Epidermal melanocyte (primary cell): ENCODE data around the gene STK26.
"Not testable (repeated sequence)": the region's sequence is repeated elsewhere in the genome, so short reads cannot be mapped to it uniquely, and the experiment has no call there.

Experiments
- DNase-seq: peaks from one replicate; pipeline ENCODE4 v3.0.0; 2011; ENCODE audit warnings: low spot score; ENCODE audit not compliant: insufficient read length

The STK26 gene

DNA sequence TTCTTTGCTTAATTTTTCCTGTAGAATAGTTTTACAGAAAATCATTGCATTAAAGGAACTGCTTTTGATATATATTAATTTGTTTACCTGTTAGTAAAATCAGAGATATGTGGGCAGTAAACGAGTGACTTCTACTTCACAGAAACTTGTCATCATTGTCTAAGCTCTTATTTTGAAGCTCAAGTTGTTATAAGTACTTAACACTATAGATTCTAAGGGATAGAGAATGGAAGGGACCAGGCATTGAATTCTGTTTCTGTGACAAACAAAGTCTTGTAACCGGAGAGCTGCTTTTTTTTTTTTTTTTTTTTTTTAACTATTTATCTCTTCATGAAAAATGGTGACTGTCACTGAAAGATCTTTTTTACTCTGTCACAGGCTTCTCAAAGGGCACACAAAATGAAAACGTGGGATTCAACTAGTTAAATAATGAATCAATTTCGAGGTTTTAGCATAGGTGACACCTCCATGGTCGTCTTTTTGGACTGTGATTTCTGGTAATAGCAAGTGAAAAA lies 14.4 kb downstream of the STK26 start:
- DNase-seq: no peak

DNA sequence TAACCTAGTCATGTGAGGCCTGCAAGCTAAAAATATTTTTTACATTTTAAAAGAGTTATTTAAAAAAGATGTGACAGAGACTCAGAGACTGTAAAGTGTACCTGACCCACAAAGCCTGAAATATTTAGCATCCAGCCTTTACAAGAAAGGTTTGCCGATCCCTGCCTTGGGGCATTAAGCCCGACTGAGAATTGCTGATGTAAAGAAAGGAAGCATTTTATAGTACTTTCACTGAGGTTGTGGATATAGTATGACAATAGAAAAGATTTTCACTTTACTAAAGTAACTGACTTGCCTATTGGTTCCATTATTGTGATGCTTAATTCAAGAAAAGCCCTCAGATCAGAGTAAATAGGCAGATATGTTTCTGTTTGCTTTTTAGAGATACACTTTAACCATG lies 17.0 kb downstream of the STK26 start:
- DNase-seq: no peak

DNA sequence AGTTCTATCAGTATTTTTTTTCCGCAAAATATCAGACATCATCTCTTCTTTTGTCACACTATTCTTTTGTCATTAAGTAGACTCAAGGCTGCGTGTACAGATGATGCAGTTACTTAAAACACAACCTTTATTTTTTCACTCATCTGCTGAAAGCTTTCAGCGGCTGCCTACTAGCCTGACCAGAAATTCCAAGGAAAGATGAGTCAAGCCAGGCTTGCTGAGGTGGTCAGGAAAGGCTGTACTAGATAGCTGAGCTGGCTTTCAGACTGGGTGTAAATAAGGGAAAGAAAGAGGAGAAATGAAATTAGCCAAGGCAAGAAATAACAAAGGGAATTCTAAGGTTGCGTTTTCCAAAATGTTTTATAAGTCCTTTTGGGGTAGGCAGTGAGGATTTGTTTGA lies 17.9 kb downstream of the STK26 start:
- DNase-seq: no peak

DNA sequence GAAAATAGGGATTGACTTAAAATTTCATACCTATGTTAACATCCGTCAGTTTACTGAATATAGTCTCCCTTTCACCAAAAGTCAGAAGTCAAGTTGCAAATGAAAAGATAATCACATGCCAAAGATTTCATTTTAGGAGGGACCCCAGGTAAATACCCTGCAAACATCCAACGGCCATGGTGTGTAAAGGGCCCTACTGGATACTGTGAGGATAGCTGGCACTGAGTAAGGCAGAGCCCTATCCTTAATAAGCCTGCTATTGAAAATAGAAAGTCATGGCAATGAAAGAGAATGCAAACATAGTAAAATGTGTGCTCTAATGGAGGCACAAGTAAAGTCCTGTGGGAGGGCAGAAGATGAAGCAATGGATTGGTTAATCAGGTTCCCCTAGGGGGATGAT lies 20.9 kb downstream of the STK26 start:
- DNase-seq: no peak

DNA sequence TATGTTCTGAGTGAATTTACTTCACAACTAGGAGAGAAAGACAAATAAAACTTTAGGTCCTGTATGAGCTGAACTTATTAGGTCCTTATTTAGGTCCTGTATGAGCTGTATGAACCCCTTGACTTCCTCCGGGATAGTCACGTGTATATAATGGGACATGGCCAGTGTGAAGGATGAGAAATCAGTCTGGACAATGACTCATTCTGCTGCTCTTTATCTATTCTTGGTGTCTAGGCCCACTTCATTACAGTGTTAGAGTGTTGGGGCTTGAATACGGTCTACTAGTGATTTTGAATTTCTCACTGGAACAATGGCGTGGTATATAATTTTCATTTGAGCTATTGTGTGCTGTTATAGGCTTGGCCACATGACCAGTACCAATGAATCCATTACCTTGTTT lies 21.9 kb downstream of the STK26 start:
- DNase-seq: no peak

DNA sequence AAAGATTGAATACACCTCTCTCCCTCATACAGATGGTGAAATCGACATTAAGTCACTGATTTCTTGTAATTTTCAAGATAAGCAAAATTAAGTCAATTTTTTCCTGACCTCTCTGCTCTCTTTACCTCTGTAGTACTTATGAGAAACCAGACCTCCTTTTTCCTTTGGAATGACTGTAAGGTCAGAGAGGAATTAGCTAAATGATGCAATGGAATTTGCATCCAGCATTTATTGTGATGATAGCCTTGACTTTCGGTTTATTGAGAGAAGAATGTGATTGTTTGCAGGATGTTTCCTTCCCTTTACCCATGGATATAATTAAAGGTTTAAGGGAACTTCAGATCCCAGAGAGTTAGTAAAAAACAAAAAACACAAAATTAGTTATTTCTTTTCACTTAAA lies 22.4 kb downstream of the STK26 start:
- no peak for DNase-seq

DNA sequence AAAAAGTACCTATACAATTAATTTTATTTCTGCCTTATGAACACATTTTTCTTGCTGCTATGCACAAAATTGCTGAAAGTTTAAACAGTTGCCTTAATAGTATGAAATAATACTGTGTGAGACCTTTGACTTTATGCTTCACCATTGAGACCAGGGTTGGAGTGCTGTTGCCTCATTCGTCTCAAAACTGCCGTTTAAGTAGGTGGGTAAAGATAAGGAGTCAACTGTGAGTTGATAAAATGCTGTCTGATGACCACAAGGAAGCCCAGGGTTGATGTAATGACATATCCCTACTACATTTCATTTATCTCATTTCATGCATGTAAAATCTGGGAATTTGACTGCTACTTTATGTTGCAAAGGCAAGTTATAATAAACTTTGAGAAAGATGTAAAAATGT lies 23.4 kb downstream of the STK26 start:
- no peak for DNase-seq

DNA sequence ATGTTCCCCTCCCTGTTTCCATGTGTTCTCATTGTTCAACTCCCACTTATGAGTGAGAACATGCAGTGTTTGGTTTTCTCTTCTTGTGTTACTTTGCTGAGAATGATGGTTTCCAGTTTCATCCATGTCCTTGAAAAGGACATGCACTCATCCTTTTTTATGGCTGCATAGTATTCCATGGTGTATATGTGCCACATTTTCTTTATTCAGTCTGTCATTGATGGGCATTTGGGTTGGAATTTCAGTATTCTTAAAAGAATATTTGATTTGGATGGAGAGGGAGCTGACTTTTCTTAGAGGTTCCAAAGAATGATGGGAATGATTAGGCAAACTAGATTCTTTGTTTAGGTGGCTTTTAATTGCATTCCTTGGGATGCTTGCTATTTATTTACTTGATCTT lies 28.7 kb downstream of the STK26 start:
- not testable (repeated sequence) for DNase-seq

DNA sequence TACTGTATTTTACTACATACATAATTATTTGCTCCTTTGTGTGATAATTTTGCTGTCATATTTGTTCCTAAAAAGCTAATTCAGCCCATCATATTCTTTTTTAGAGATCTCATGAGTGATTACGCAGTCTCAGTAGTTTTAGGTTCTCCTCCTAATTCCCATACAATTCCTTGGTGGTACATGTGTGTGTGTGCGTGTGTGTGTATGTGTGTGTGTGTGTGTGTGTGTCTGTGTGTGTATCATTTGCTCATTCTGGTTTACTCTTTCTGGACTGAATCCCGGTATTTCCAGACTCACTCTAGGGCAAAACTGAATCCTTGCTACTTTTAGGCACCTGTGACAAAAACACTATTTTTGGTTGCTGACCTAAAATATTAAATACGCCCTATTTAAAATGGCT lies 34.9 kb downstream of the STK26 start:
- DNase-seq: no peak

DNA sequence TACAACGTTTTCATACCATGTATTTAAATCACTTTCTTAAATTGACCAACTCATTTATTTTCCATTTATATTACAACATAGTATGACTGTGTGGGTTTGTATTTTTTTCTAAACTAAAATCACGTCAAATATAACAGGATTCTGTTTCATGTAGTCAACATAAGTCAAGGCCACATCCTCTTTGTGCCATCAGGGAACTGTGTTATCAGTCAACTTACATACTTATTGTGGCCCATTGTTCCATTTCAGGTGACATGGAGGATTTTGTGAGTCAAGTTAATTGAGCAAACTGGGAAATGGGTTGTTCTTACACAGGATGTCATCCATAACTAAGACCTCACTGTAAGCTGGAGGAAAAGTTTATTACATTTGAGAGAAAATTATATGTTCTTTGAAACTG lies 35.9 kb downstream of the STK26 start:
- DNase-seq: no peak

DNA sequence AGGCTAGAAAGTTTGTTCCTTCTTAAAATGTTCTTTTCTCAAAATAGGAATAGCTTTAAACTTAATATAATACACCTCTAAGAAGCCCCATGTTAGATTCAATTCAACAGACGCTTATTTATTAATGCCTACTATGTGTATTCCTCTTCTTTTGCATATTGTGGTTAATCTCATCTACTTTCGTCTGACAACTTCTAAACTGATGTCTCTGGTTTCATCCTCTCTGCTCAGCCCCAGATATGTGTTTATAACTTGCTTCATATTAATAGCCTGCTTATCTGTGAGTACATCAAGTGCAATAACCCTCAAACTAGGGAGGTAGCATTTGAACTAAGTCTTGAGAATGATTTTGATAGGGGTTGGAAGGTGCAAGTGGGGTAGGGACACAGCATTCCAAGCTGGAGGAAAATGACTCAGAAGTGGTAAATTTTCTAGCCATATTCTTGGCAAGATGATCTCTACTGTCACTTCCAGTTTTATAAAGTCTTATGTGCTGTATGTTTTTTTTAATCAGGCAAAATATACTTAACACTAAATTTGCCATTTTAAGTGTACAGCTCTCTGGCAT lies 37.0 kb downstream of the STK26 start:
- no peak for DNase-seq

DNA sequence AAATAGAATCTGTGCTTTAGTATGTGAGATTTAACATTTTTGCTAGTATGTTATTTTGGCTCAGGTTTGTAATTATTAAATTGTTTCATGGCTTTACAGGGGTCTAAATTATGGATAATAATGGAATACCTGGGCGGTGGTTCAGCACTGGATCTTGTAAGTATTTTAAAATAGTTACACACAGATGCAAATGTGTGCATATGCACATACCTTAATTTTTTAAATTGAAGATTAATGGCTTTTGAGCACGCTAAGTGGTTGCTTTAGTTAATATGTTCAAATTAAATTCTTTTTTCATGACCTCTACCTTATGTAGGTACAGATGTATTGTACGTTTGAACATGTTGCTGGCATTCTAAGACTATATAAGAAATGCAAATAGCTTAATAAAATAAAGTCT lies 40.2 kb downstream of the STK26 start:
- DNase-seq: no peak

DNA sequence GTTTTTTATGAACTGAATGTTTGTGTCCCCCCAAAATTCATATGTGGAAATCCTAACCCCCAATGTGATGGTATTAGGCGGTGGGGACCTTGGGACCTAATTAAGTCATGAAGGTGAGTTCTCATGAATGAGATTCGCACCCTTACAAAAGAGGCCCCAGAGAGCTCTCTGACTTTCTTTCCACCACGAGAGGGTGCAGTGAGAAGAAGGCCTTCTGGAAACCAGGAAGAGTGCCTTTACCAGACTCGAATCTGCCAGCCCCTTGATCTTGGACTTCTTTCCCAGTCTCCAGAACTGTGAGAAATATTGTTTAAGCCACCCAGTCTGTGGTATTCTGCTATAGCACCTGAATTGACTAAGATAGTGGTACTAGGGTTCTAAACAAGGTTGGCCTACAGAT lies 40.8 kb downstream of the STK26 start:
- DNase-seq: no peak

DNA sequence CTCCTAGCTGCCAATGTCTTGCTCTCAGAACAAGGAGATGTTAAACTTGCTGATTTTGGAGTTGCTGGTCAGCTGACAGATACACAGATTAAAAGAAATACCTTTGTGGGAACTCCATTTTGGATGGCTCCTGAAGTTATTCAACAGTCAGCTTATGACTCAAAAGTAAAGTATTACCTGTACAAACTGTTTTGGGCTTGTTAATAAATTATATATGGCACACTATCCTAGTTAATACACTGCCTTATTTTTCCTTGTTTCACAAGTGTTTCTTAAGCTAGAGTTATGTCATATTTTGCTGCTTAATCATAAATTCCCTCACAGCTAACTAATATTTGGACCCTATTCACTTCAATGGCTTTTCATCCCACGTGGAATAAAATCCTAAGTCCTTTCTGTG lies 45.3 kb downstream of the STK26 start:
- DNase-seq: no peak

DNA sequence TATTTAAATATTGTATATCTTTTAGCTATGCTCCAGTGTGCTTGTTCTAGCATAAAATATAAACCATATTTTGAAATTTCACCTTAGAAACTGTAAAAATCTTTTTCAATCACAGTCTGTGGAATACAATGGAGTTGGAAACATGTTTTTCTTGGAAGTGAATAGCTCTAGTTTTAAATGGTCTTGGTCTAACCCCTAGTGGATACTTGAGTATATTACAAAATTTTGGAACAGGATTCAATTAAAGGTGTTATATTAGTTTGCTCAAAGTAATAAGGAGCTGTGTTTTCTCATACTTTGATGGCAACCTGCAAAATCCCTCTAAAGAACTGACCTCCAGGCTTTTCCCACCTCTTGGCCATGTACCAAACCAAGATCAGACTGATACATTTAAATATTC lies 48.2 kb downstream of the STK26 start:
- DNase-seq: no peak

DNA sequence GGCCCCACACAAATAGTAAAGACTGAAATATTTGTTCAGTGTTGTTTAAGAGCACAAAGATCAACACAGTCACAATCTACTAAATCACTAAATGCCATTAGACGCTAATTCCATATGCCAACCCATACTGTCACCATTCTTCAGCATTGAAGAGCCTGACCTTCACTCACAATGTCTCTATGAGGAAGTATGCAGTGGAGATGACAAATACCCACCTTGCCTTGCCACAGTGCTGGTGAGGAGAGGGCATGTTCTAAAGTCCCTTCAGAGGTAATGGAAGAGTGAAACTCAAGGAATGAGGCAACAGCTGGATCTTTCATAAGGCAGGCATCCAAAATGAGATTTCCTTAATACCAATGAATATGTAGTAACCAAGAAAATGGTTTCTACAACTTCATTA lies 54.3 kb downstream of the STK26 start:
- DNase-seq: no peak

DNA sequence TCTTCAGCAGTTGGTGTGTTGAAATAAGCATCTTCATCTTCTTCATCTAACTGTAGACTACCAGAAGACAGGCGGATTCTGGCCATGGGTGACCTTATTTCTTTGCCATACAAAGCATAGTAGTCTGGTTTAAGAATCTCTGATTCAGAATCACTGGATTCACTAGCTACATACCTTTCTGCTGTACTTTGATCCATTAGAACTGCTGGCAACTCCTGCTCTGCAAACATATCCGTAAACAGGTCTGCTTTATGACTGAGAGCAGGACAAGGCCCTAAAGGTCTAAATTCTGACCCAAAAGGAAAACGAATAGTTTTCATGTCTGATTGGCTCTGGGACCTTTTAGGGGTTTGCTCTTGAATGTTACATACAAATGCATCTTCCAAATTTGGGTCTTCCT lies 54.8 kb downstream of the STK26 start:
- no peak for DNase-seq

DNA sequence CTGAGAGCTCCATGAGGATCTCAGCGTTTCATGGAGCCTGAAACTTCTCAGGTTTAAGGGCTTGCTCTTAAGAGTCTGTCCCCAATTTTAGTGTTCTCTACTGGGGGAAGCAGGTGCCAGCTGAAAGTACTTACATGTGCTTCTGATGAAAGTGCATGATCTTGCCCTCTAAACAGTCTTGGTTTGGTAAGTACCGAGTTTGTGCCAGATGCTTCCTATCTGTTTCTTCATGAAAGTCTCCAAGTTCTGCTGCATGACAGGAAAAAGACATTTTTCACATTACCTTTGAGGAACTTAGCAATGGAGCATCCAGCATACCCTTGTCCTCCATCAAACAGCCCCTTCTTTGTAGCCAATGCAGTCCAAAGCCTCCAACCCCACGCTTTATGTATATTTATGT lies 62.7 kb downstream of the STK26 start:
- DNase-seq: no peak

DNA sequence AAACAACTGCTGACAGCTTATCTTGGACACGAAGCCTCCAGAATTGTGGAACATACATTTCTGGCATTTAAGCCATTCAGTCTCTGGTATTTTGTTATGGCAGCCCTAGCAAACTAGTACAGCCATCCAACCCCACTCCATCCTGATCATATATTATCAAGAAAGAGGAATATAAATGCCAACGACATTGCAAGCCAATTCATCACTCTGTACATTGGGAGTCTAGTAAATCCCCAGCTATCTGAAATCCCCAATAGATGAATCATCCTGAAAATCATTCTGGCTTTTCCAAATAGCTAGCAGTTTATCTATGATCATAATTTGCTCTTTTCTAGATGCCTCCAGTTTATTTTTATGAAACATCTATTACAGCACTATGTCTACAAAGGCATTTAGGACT lies 63.6 kb downstream of the STK26 start:
- no peak for DNase-seq

DNA sequence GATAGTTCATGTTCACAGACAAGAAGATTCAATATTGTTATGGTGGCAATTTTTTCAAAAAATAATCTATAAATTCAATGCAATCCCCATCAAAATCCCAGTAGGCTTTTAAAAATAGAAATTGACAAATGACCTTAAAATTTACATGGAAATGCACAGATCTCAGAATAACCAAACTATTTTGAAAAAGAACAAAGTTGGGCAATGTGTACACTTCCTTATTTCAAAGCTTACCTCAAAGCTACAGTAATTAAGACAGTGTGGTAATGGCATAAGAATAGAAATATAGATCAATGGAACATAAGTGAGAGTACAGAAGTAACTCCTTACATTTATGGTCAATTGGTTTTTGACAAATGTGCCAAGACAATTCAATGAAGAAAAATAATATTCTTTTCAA lies 65.8 kb downstream of the STK26 start:
- no peak for DNase-seq

DNA sequence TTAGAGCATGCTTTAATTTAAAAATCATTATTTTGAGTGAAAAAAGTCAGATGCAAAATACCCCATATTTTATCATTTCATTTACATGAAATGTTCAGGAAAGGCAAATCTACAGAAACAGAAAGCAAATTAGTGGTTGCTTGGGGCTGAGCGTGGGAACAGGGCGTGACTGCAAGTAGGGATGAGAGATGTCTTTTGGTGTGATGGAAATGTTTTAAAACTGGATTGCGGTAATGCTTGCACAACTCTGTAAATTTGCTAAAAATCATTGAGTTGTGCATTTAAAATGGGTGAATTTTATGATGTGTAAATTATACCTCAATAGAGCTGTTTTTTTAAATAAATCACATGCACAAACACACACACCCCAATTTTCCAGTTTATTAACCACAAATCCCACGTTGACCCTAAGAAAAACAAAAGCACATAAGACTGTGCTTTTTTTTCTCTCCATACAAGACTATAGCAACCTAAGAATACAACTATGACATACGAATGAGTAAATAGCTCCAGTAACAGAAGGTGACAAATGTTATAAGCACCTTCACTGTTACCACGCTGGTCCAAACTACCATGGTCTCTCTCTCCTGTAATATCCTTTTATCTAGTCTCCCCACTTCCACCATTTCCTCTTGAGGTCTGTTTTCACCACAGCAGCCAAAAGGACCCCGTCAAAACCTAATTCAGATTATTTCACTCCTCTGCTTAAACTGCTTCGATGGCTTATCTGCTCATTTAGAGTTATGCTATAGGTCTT lies 67.5 kb downstream of the STK26 start:
- DNase-seq: no peak

DNA sequence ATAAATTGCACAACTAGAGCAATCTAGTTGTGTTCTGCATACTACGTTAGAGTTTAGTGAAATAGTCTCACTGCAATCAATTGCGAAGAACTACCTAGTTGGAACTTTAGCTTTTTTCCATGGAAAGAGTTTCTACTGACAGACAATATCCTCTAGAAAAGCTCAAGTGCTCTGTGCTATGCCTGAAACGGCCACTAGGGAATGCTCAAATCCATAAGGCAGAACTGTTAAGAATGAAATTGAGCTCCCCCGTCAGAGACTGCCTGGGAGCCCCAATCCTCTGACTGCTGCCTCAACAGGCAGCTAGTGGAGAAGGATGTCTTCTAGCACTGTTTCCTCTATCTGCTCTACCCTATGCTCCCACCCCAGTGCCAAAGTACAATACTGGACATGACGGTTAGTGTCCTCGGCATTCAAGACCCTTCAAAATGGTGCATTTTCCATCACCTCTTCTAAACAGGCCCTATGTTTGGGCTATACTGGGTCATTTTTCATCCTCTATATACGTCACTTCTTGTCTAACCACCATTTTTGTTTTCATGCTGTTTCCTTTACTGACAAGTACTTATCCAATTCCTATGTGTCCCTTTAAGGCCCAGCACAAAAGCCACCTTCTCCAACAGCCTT lies 69.5 kb downstream of the STK26 start:
- DNase-seq: peak; percentile 32
